ENCODE results near the gene SAMD7.

DNA sequence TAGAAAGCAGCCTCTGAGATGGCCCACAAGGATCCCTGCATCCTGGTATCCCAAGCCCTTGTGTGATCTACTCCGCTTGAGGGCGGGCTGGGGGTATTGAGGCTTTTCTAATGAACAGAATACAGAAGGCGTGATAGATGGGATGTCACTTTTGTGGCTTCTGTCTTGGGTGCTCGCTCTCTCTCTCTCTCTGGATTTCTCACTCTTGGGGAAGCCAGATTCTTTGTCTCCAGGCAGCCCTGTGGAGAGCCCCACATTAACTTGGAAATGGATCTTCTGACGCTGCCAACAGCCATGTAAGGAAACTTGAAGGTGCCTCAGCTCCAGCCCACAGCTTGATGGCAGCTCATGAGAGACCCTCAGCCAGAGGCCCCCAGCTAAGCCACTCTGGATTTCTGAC, 28.4 kb downstream of the SAMD7 start:
- TF ChIP-seq, protein P1, sequence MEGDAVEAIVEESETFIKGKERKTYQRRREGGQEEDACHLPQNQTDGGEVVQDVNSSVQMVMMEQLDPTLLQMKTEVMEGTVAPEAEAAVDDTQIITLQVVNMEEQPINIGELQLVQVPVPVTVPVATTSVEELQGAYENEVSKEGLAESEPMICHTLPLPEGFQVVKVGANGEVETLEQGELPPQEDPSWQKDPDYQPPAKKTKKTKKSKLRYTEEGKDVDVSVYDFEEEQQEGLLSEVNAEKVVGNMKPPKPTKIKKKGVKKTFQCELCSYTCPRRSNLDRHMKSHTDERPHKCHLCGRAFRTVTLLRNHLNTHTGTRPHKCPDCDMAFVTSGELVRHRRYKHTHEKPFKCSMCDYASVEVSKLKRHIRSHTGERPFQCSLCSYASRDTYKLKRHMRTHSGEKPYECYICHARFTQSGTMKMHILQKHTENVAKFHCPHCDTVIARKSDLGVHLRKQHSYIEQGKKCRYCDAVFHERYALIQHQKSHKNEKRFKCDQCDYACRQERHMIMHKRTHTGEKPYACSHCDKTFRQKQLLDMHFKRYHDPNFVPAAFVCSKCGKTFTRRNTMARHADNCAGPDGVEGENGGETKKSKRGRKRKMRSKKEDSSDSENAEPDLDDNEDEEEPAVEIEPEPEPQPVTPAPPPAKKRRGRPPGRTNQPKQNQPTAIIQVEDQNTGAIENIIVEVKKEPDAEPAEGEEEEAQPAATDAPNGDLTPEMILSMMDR (IDR thresholded peaks at IDR 0.05) = no peak
- no peak for TF ChIP-seq EP300 (IDR thresholded peaks at IDR 0.05)
- TF ChIP-seq POLR2A (IDR thresholded peaks at IDR 0.05) = no peak
